Vagina (tissue), 2 donors: ENCODE measurements around the gene CFAP20. TPM values are rescaled to one million over a fixed set of nuclear protein-coding genes. Genes with fewer than 3 reads are reported as not detected.
"Not testable (repeated sequence)": the region's sequence is repeated elsewhere in the genome, so short reads cannot be mapped to it uniquely, and the experiment has no call there.

ENCODE experiments used
- DNase-seq, 2 donors: peaks; one replicate each; pipeline ENCODE4 v3.0.0-alpha.2; 2017; ENCODE audit errors: extremely low spot score in 2 of 2
- H3K27ac ChIP-seq: fragments of 200-600 bp; sonication (generic); one replicate; pipeline ENCODE4 v1.5.1; 2019
- H3K27me3 ChIP-seq: fragments of 200-600 bp; sonication (generic); one replicate; pipeline ENCODE4 v1.5.1; 2019
- H3K36me3 ChIP-seq, 2 donors: fragments of 200-600 bp; sonication (generic); one replicate each; pipeline ENCODE4 v1.5.1; 2017 to 2019
- H3K4me1 ChIP-seq: fragments of 200-600 bp; sonication (generic); one replicate; pipeline ENCODE4 v1.5.1; 2019
- H3K4me3 ChIP-seq, 2 donors: fragments of 200-600 bp; sonication (generic); 1 replicate in 1 of 2; 2 replicates in 1 of 2; pipeline ENCODE4 v1.5.1; 2016 to 2019
- H3K9me3 ChIP-seq: fragments of 200-600 bp; sonication (generic); one replicate; pipeline ENCODE4 v1.5.1; 2019
- POLR2A ChIP-seq, 2 donors: fragments of 450-650 bp; IDR thresholded peaks; one replicate each; pipeline ENCODE4 v1.6.1; 2017; ENCODE audit warnings: antibody characterized with exemption in 2 of 2, mild to moderate bottlenecking in 2 of 2, moderate library complexity in 2 of 2
- POLR2AphosphoS5 ChIP-seq, 2 donors: sonication (generic); formaldehyde crosslinking; IDR thresholded peaks; one replicate each; pipeline ENCODE4 v1.9.0; 2017; ENCODE audit warnings: antibody characterized with exemption in 2 of 2, mild to moderate bottlenecking in 2 of 2, low read depth in 1 of 2; ENCODE audit not compliant: insufficient read depth in 1 of 2
- intact Hi-C: fragments of 100-400 bp; cut with DNase I; formaldehyde crosslinking; loops from one replicate; pipeline ENCODE4 v1.15.1; 2023
- small RNA-seq: library from RNA; depleted of rRNA; stranded (forward); fragments of <200 nt; gene quantifications from one replicate; pipeline ENCODE3, GENCODE V24; 2016
- total RNA-seq: library from RNA; depleted of rRNA; stranded (reverse); fragments of >200 nt; gene quantifications from one replicate; pipeline ENCODE4 v1.2.3, GENCODE V29; 2016
- TF ChIP-seq, protein P1 (sequence below), 3 experiments: fragments of 450-650 bp in 2 of 3; fragments of 200-600 bp in 1 of 3; sonication (generic) in 1 of 3; IDR thresholded peaks; one replicate each; pipeline ENCODE4 v1.5.1; 2017 to 2019; ENCODE audit warnings: antibody characterized with exemption in 3 of 3, mild to moderate bottlenecking in 2 of 3, moderate library complexity in 2 of 3

The CFAP20 gene
- total RNA-seq, 1 donor from 2014 or later: 72.7 TPM

DNA sequence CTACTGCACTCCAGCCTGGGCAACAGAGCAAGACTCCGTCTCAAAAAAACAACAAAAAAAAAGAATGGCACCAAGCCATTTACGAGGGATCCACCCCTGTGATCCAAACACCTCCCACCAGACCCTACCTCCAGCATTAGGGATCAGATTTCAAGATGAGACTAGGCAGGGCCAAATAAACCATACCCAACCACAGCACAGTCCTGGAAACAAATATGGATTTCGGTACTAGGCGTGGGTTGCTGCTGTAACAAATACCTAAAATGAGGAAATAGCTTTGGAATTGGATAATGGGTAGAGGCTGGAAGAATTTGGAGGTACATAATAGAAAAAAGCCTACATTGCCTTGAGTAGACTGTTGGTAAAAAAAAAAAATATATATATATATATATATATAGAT is 54.5 kb downstream of the CFAP20 start:
- no peaks in the 10 kb centered on the region for H3K4me1 ChIP-seq
- no peaks in the 10 kb centered on the region for H3K9me3 ChIP-seq
- intact Hi-C loops: no loop called here
- no peak for DNase-seq
- no peaks in the 10 kb centered on the region for H3K36me3 ChIP-seq
- H3K27me3 ChIP-seq: no peaks in the 10 kb centered on the region
- H3K27ac ChIP-seq: no peak overlapping the region
- TF ChIP-seq, protein P1, sequence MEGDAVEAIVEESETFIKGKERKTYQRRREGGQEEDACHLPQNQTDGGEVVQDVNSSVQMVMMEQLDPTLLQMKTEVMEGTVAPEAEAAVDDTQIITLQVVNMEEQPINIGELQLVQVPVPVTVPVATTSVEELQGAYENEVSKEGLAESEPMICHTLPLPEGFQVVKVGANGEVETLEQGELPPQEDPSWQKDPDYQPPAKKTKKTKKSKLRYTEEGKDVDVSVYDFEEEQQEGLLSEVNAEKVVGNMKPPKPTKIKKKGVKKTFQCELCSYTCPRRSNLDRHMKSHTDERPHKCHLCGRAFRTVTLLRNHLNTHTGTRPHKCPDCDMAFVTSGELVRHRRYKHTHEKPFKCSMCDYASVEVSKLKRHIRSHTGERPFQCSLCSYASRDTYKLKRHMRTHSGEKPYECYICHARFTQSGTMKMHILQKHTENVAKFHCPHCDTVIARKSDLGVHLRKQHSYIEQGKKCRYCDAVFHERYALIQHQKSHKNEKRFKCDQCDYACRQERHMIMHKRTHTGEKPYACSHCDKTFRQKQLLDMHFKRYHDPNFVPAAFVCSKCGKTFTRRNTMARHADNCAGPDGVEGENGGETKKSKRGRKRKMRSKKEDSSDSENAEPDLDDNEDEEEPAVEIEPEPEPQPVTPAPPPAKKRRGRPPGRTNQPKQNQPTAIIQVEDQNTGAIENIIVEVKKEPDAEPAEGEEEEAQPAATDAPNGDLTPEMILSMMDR (IDR thresholded peaks at IDR 0.05): no peak
- no peak for TF ChIP-seq POLR2A (IDR thresholded peaks at IDR 0.05)
- TF ChIP-seq POLR2AphosphoS5 (IDR thresholded peaks at IDR 0.05; ENCODE audit: insufficient read depth in 1 of 2, low read depth in 1 of 2): no peak
- no peak overlapping the region for H3K4me3 ChIP-seq

DNA sequence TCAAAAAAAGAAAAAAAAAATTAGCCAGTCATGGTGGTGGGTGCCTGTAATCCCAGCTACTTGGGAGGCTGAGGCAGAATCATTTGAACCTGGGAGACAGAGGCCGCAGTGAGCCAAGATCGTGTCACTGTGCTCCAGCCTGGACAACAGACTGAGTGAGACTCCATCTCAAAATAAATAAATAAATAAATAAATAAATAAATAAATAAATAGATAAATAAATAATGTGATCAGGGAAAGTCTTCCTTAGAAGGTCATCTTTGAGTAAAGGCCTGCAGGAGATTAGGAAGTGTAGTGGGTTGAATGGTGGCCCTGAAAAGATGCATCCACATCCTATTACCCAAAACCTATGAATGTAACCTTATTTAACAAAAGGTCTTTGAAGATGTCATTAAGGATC is 56.1 kb downstream of the CFAP20 start:
- DNase-seq, H3K4me3 ChIP-seq, H3K9me3 ChIP-seq, H3K36me3 ChIP-seq, intact Hi-C loops, H3K4me1 ChIP-seq, H3K27ac ChIP-seq, H3K27me3 ChIP-seq: not testable (repeated sequence)

DNA sequence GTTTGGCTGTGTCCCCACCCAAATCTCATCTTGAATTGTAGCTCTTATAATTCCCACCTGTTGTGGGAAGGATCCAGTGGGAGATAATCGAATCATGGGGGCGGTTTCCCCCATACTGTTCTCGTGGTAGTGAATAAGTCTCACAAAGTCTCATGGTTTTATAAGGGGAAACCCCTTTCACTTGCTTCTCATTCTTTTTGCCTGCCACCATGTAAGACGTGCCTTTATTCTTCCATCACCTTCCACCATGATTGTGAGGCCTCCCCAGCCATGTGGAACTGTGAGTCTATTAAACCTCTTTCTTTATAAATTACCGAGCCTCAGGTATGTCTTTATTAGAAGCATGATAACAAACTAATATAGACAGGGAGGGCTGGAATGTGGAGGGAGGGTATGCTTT is 57.0 kb downstream of the CFAP20 start:
- DNase-seq, H3K36me3 ChIP-seq, intact Hi-C loops, H3K4me3 ChIP-seq, H3K9me3 ChIP-seq, H3K27ac ChIP-seq, H3K4me1 ChIP-seq, H3K27me3 ChIP-seq: not testable (repeated sequence)

DNA sequence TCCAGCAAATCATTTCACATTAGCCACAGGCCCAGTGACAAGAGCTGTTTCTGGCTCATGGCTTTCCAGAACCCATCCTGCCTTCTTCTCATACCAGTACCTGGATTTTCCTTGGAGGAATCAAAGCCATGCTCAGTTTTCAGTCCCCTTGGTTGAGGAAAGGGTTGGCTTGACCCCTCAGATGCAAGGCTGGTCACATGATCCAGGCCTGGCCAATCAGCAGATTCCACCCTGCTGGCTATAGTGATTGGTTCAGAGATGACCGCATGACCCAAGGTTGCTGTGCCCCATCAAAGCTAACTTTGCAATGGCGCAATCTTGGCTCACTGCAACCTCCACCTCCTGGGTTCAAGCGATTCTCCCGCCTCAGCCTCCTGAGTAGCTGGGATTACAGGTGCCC is 58.6 kb downstream of the CFAP20 start:
- Histone ChIP-seq H3K27ac (no peak overlapping the region), H3K9me3 (no peaks in the 10 kb centered on the region), H3K4me3 (no peak overlapping the region), H3K36me3 (no peaks in the 10 kb centered on the region), H3K4me1 (no peaks in the 10 kb centered on the region), H3K27me3 (no peaks in the 10 kb centered on the region)
- TF ChIP-seq POLR2A (IDR thresholded peaks at IDR 0.05): no peak
- intact Hi-C loops: loop anchor here (2.0 kb wide), 1 partner anchor 16 kb away; no protein-coding TSS in a partner anchor
- no peak for DNase-seq

Small RNAs within 50 kb of the gene (small RNA-seq; reads per million reads assigned to genes)
- not detected for gene RF00019

Other genes with a start within 250 kb of the CFAP20 start
- not detected for gene CNGB1, start 158.3 kb downstream of the CFAP20 start, total RNA-seq
- 7.9 TPM for gene ZNF319, start 128.7 kb downstream of the CFAP20 start, total RNA-seq
- 44.2 TPM for gene USB1, start 128.0 kb downstream of the CFAP20 start, total RNA-seq
- 2.9 TPM for gene MMP15, start 103.6 kb downstream of the CFAP20 start, total RNA-seq
- 28.5 TPM for gene CSNK2A2, start 68.7 kb upstream of the CFAP20 start, total RNA-seq
- gene PRSS54, start 165.6 kb upstream of the CFAP20 start, total RNA-seq: not detected